Pons (tissue), 1 donor: ENCODE results near the gene COLQ.
A peak's percentile ranks its signal among the peaks of the same experiment; 100 is the strongest.

Experiments used
- DNase-seq: peaks from one replicate; pipeline ENCODE4 v3.0.0-alpha.2; 2016; ENCODE audit warnings: low spot score

Gene COLQ

DNA sequence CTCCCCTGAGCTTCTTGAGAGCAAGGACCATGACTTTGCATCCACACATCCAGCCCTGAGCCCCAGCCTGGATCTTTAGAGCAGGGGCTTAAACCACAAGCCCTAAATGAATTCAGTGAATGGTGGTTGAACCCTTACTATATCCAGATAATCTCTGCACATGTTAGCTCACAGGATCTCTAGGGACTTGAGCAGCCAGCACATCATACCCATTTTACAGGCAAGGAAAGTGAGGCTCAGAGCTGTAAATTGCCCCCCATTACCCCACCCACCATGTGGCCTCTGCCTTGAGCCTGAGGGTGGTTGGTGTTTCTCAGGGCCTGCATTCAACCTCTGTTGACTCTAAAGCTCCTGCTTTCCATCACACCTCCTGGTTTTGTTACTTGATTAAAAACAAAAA is 66.5 kb downstream of the COLQ start:
- DNase-seq, result no peak

DNA sequence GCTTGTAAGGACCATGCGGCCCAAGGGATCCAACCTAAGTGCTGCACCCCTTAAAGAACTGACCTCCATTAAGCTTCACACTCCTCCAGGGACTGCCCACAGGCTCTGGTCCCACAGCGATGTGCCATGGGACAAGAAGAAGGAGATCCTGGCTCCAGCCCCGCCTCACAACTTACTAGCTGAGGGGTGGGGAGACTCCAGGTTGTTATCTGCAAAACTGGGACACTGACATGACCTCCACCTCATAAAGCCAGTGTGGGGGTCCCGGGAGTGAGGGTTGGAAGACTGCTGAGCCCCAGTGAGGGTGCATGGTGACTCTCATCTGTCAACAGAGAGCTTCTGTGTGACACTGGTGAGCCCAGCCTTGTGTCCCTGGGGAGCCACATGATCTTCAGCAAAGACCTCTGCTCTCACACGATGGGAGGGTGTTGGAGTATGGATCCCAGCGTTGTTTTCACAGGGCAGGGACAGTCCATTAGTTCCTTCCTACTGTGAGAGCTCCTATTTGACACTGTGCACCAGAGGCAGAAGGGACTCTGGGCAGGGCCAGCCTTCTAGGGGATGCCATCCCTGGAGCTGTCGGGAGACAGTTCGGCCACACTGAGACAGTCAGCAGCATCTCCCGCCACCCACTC is 67.4 kb downstream of the COLQ start:
- DNase-seq, result no peak

DNA sequence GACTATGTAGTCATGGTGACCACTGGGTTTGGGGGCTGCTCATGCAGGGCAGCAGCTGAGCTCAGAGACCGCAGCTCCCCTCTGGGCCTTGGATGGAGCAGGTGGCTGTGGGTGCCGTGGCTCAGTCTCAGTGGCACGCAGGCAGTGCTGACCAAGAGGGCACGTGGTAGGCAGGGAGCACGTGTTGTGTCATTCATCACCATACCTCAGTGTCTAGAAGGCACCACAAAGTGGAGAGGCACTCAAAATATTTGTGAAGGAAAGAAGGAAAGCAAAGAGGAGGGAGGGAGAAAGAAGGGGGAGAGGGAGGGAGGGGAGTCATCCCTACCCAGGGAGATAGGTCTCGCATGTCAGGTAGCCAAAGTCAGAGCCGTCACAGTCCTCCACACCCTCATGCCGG is 68.0 kb downstream of the COLQ start:
- no peak for DNase-seq

DNA sequence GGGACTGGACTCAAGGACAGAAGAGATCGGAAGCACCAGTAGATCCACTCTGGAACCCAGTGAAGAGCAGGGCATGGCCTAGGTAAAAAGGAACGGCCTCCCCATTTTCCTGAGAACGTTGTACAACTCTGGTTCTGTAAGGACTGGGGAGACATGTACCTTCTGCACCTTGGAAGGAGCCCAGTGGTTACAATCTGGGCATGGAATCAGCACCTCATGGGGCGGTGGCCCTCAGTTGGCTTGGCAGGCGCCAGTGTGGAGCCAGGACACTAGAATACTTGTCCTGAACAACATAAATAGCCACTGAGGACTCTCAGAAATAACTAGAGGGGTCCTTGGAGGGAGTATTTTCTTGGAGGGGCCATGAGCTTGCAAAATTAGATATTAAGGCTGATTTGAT is 68.5 kb downstream of the COLQ start:
- DNase-seq, result no peak

DNA sequence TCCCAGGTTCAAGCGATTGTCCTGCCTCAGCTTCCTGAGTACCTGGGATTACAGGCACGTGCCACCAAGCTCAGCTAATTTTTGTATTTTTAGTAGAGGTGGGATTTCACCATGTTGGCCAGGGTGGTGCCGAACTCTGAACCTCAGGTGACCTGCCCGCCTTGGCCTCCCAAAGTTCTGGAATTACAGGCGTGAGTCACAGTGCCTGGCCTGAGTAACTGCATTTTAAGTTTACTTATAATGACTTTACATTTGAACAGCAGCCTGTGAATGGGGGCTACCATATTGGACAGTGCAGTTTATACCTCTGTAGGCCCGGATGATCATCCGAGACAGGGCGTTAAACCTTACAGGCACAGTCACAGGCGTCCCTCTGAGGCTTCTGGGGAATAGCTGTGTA is 69.3 kb downstream of the COLQ start:
- DNase-seq, result no peak

DNA sequence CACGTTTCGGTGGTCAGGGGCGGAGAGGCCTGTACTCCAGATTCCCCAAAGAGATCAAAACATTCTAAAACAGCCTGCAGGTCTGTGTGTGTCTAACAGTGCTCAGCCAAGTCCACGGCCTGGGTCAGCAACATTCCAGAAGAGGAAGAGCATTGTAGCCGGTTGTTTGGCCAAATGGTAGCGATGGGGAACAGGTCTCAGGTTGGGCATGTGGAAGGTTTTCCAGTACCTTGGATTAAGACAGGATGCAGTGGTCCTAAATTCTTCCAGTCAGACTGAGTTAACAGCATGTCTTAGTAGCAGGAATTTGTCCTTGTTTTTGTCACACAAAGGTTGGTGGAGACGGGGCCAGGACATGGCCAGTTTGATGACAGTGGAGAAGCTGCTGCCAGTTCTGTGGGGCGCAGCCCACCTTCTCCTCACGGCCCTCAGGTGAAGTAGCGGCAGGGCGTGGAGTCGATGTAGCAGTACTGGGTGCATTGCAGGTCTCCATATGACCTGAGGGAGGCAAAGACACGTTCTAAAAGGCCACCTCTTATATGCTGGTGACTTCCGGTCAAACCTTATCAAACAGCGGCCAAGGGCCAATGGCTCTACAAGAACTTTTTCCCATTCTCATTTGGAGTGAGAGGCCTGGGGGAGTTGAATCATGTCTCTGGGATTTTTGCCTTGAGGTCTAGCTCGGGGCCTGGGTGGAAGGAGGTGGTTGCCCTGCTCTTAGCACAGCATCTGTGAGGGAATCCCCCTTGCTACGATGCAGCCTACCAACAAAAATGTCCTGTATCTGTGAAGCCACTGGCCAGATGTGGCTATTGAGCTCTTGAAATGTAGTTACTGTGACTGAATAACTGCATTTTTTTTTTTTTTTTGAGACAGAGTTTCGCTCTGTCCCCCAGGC is 70.0 kb downstream of the COLQ start:
- DNase-seq, result no peak

DNA sequence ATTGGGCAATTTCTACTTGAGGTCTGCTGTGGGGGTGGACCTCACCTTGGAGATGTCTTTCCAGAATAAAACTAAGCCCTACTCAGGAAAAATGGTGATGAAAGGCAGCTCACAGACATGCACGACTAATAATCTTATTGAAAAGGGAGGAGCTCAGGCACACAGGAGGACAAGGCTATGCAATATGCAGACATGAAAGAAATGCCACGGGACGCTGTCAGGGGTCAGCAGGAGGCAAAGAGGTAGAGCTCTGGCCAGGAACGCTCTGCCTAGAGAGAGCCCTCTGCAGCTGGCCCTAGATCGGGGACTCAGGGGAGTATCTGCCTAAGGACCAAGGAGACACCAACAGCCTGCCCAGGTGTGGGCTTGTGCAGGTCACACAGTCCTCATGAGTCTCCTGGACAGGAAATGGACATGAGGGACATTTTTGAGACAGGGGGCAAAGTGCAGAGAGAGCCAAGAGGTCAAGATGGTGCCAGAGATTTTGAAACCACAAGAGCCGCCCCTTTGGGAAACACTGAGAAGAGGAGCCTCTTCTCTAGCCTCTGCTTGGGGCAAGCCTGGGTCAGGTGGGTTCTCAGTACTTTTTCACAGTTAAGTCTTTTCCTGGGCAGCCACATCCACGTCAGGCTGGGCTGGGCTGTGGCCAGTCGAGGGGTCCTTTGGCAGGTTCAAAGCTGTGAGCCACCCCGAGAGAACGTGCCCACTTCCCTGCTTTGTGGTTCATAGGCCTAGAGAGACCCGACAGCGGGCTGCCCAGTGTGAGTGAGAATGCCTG is 70.9 kb downstream of the COLQ start:
- DNase-seq, result no peak

DNA sequence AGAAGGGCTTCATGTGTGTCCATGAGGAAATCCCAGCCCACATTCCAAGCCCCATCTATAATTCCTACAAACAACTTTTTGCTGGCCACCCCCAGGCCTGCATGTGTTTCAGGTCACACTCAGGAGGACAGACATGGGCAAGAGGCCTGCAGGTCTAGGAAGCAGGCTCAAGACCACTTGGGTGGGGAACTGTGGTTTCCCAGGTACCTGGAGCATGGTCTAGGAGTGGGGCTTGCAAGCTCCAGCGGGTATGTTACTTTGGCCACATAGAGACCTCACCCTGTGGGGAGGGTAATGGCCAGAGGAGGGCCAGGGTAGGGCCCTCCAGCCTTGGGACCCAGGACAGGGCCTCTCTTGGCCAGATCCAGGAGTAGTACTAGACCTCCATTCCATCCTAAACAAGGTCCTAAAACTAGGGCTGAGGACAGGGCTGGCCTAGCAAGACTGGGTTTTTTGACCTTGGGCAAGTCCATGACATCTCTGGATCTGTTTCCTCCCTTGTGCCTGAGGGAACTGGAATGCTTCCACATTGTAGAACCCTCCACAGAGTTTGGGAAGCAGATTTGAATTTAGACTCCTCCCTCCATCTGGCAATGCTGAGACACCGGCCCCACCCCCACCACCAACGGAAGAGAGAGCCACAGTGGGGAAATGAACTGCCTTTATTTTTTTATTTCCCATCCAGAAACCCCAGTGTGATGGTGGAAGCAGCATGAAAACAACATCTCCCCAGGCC is 71.8 kb downstream of the COLQ start:
- DNase-seq, result no peak

DNA sequence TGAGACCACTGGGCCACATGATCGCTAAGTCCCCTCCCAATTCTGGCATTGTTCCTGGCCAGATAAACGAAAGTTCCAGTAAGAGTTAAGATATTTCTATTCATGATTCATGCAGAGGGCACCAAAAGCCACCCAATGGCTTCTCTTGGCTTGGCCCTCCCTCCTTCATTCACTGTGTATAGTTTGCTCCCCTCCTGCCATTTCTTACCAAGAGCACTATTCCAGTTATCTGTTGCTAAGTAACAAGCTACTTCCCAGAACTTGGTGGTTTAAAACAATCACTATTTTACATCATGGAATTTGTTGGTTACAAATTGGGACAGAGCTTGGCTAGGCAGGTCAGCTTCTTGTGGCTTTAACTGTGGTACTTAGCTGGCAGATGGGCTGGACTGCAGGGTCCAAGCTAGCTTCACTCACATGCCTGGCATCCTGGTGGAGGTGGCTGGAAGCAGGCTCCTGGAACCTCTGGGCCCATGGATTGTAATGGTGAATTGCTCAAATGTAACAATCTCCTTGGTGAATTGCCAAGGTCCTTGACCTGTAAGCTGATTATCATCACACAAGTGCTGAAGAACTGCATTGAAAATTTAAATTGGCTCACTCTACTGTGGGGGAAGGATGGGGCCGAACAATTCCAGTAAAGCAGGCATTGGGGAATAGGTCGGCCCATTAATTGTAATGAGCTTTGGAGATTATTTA is 77.5 kb downstream of the COLQ start:
- DNase-seq, result no peak

DNA sequence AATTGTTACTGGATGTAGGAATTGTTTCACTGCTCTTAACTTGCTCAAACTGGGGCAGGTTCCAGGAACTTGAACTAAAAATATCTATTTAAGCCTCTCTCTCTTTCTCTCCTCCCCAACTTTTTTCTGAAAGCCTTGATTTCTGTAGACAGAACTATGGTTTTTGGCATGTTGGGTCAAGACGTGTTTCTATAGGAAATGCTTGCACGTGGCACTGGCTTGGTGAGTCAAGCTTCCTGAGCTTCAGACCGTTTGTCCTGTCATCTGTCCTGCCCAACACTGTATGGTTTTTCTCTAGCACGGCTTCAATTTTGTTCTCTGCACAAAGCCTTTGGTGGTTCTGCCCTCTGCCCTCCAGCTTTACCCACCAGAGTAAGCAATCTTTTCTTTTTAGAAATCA is 80.6 kb downstream of the COLQ start:
- no peak for DNase-seq

DNA sequence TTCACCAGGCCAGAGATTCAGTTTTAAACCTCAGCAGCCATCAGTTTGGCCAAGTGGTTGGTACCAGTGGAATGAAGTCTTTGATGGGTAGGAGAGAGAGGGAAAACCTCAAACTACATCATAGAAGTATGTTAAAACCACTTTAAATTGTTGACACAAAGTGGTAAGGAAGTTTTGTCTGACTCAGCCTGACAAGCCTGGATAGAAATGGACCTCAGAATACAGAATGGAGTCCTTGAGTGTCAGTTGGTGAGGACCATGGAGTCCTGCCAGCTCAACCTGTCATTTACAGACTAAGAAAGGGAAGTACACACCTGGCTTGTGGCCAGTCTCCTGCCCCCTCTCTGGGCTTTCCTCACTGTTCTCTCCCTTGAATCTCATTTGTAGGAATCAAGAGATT is 82.0 kb downstream of the COLQ start:
- DNase-seq, result no peak

DNA sequence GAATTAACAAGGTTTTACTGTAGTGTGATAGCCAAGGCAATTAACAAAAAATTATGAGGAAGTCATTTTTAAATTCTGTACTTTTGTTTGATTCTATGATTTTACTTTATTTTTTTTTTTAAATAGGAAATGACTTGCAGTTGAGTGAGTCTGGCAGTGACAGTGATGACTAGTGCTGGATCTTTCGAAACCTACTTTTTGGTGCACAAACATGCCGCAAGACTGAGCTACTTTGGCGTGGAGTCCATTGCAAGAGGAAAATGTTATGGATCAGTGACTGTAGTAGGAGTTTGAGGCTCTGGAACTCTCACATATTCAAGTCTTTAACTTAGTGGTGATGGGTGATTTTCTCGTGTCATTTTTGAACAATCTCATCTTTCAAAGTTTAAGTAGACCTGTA is 82.5 kb downstream of the COLQ start:
- no peak for DNase-seq

DNA sequence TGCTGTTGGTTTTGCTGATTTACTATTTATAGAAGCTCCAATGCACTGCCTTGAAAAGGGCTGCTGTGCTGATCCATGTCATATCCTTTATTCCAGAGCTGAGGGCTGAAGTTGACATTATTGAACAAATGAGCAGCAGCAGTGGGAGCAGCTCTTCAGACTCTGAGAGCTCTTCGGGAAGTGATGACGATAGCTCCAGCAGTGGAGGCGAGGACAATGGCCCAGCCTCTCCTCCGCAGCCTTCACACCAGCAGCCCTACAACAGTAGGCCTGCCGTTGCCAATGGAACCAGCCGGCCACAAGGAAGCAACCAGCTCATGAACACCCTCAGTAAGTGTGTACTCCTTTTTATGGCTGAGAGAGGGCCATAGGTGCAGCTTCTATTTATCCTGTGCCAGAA is 85.3 kb downstream of the COLQ start:
- DNase-seq, result no peak

DNA sequence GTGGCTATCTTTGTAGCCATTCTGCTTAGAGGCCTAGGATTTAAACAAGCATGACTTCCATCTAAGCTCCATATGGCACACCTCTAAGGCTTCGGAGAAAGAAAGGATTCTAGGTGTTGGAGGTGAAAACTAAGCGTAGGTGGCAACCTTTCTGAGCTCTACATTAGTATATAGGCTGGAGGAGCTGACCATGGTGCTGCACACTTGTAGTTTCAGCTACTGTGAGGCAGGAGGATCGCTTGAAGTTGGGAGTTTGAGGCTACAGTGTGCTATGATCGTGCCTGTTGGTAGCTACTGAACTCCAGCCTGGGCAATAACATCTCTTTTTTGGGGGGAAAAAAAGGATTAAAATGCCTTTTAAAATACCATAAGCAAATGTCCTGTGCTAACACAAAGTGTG is 86.8 kb downstream of the COLQ start:
- no peak for DNase-seq

DNA sequence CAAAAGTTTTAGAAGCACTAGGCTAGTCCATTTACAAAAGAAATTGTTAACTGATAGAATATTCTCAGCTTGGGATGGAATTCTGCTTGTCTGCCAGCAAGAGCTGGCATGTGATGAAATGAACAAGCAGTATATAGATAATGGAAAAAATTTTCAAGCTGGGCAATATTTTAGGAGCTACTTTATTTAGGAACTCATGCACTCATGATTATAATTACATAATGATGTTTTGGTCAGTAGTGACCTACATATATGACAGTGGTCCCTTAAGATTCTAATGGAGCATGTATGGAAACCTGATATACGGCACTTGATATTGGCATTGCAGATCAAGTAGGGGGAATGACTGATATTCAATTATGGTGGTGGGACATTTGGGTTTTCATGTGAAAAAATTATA is 88.0 kb downstream of the COLQ start:
- DNase-seq, result no peak

DNA sequence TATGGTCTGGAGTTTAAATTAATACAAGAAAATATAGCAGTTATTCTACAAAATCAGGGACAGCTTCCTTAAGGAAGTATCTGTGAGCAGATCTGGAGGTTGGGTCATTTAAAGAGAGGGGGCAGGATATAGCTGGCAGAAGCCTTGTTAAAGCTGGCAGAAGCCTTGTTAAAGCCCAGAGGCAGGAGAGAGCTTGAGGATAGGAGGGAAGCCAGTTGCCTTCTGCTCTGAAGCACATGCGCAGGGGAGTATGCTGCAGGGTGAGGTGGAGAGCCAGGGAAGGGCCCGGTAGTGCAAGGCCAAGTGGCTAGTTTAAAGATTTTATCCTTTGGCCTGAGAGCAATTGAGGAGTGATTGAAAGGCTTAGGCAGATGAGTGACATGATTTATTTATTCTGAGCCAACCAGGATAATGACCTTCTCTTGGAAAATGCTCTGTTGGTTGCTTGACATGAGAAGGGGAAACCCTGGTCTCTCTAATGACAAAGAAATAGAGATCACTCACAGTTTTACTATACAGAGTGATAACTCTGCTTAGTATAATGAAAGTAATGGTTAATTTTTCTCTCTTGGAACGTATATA is 90.2 kb downstream of the COLQ start:
- no peak for DNase-seq

DNA sequence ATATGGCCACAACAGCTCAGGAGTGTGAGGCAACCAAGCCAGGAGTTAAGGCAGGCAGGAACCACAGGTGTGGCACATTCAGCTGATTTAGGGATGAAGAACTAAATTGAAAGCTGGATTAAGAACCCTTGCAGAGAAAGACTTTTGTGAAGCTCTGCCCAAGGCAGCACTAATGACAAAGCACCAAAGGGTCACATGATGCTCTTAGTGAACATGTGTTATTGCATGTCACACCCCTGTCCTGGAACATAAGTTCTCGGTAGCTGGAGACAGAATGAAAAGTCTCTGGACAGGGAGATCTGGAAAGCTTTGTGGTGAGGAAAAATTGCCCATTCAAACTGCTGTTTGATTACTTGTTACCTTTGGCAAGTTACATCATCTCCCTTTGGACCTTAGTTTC is 90.9 kb downstream of the COLQ start:
- no peak for DNase-seq

DNA sequence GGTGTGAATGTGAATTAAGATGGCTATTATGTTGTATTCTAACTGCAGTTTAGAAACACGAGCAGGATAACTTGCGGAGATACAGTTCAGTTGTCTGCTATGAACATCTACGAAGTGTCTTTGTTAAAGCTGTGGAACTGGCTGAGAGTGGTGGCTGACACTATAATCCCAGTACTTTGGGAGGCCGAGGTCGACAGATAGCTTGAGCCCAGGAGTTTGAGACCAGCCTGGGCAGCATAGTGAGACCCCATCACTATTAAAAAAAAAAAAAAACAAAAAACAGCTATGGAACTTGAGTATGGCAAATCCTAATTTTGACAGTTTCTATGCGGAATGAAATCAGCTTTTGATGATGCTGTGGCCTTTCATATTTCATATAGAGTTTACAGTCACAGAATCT is 92.4 kb downstream of the COLQ start:
- no peak for DNase-seq

DNA sequence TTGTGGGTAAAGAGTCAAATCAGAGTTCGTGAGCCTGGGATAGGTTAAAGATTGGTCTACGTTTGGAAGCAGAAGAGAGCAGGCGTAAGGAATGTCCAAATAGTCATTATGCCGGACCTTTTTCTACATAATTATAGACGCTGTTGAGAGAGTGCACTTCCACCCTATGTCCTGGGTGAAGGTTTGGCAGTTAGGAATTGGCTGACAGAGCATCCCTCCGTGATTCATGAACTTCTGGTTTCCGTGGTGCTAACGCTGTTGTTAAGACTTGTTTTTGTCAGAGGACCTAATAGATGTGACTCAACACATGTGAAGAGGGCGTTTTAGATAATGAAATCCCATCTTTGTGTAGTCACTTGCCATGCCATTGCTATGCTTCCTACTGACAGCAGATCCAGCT is 93.0 kb downstream of the COLQ start:
- no peak for DNase-seq

DNA sequence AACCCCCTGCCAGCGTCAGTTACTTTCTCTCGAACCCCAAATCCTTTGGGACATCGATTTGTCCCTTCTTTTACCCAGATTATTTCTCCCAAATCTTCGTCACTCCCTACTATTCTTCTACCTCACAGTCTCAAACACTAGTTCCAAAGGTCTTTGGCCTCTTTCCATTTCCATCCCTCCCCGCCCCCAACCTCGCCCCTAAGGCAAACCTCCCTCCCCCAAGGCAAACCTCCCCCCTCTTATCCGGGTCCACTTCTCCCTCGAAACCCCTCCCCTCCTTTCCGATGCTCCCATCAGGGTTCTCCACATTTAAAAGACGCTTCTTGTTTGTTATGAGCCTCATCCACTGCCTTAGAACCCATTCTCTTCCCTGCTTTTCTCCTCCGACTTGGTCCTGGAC is 93.5 kb downstream of the COLQ start:
- DNase-seq, result no peak

DNA sequence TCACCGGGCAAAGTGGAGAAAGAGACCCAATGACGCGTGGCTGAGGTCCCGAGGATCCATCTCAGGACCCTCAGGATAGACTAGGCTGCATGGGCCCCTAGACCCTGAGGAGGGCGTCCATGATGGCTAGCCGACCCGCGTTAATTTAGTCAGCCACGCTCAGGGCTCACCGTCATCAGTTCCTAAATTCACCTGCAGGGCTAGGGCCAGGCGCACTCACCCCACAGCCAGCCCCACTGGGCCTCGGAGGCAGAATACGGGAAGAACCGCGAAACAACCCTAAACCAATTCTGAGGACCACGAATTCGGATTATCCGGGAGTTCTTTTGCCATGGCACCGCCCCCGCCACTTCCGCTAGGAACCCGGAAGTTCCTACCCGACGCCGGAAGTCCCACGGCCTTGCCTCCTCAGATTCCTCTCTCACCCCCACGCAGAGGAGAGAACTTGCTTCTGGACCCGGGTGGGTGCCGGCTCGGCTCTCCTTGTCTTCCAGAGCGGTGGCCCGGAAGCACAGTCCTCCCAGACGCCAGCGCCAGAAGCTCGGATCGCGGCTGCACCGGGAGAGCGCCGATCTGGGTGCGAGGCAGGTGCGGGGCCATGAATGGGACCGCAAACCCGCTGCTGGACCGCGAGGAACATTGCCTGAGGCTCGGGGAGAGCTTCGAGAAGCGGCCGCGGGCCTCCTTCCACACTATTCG is 94.2 kb downstream of the COLQ start, which contains the start of the genes EAF1 and METTL6:
TSS of gene EAF1 (plus strand) at position 417 of the 699 bp plus-strand sequence. CDS start at position 599, 182 bp downstream.
TSS of gene METTL6 (minus strand) at position 363 of the 699 bp plus-strand sequence. CDS start 1,033 bp downstream, outside the sequence.
- DNase-seq, result peak; percentile 76
